GM19240 (cell line): ENCODE data around the gene RNPC3.
"Not testable (repeated sequence)": the region's sequence is repeated elsewhere in the genome, so short reads cannot be mapped to it uniquely, and the experiment has no call there.

Experiments
- DNase-seq: peaks from one replicate; pipeline ENCODE4 v3.0.0; 2011; ENCODE audit warnings: low spot score; ENCODE audit not compliant: insufficient read length

The RNPC3 gene

GRCh38 chr1:103560427-103560826 lies 34.9 kb downstream of the RNPC3 start:
- DNase-seq, result no peak

GRCh38 chr1:103561124-103561523 lies 35.6 kb downstream of the RNPC3 start:
- not testable (repeated sequence) for DNase-seq

- DNase-seq, result no peak
Observed at GRCh38 chr1:103561643-103562395, 36.3 kb downstream of the RNPC3 start.

GRCh38 chr1:103563056-103563455 lies 37.6 kb downstream of the RNPC3 start:
- no peak for DNase-seq

GRCh38 chr1:103569493-103569892 lies 44.0 kb downstream of the RNPC3 start:
- DNase-seq, result no peak

GRCh38 chr1:103571289-103571688 lies 45.8 kb downstream of the RNPC3 start, which contains the start of gene AMY2B:
AMY2B (plus strand) TSS chr1:103571589; CDS start chr1:103571603, 14 bp downstream.
- not testable (repeated sequence) for DNase-seq

- no peak for DNase-seq
Observed at GRCh38 chr1:103576065-103576464, 50.6 kb downstream of the RNPC3 start.

GRCh38 chr1:103576784-103577183 lies 51.3 kb downstream of the RNPC3 start:
- DNase-seq, result not testable (repeated sequence)

GRCh38 chr1:103582464-103582863 lies 57.0 kb downstream of the RNPC3 start:
- no peak for DNase-seq

- DNase-seq, result no peak
Observed at GRCh38 chr1:103583887-103584286, 58.4 kb downstream of the RNPC3 start.

GRCh38 chr1:103584537-103584936 lies 59.0 kb downstream of the RNPC3 start:
- DNase-seq, result no peak

GRCh38 chr1:103602740-103603139 lies 77.2 kb downstream of the RNPC3 start:
- not testable (repeated sequence) for DNase-seq
